ENCODE measurements around the gene TMEM117.

GRCh38 chr12:44397631-44398030 lies 561.8 kb downstream of the TMEM117 start:
- TF ChIP-seq CTCF (IDR thresholded peaks at IDR 0.05; ENCODE audit: low read length) (no peak), EZH2 (IDR thresholded peaks at IDR 0.05; ENCODE audit: borderline replicate concordance, low read length) (no peak)

Data from OCI-LY1 (cell line).